B cell (primary cell): Measurements from ENCODE around the gene CTBP2. TPM values are rescaled to one million over a fixed set of nuclear protein-coding genes. Genes with fewer than 3 reads are reported as not detected.

Source experiments
- ATAC-seq: fragments of 200-7000 bp; cut with Tn5 transposase; one replicate; pipeline ENCODE4 v1.10.0; 2021; ENCODE audit warnings: low read depth, mild to moderate bottlenecking, moderate number of reproducible peaks, moderate library complexity
- CTCF ChIA-PET: fragments of 350-600 bp; sonication (Branson Sonifier 250); formaldehyde crosslinking; loops from one replicate; lab custom pipeline; 2021; ENCODE audit warnings: antibody characterized with exemption, inconsistent platforms; lab: Charles Lee
- POLR2A ChIA-PET: fragments of 350-600 bp; sonication (Branson Sonifier 250); formaldehyde crosslinking; loops from one replicate; lab custom pipeline; 2021; ENCODE audit warnings: antibody characterized with exemption; lab: Charles Lee
- DNase-seq: peaks from one replicate; pipeline ENCODE4 v3.0.0; 2013
- H2AFZ ChIP-seq: 2 replicates; pipeline ENCODE4 v1.6.1; 2012; ENCODE audit warnings: mild to moderate bottlenecking, low read depth, low read length; ENCODE audit not compliant: insufficient read depth, poor library complexity, severe bottlenecking
- H3K27ac ChIP-seq, 2 donors: 1 replicate in 1 of 2; 2 replicates in 1 of 2; pipeline ENCODE4 v1.5.1; 2012 to 2013; ENCODE audit warnings: low read length in 2 of 2, mild to moderate bottlenecking in 2 of 2, moderate library complexity in 1 of 2
- H3K27me3 ChIP-seq, 4 experiments: fragments of 200-600 bp in 1 of 4; sonication (generic) in 1 of 4; replicated peaks in 1 of 4; 1 replicate in 2 of 4; 2 replicates in 2 of 4; pipeline versions ENCODE4 v1.6.1 to v1.7.0; 2013 to 2016; ENCODE audit warnings: low read length in 3 of 4, mild to moderate bottlenecking in 2 of 4, mixed read lengths in 1 of 4, moderate library complexity in 1 of 4; ENCODE audit not compliant: insufficient read depth in 4 of 4, control insufficient read depth in 3 of 4; ENCODE audit errors: control extremely low read depth in 1 of 4
- H3K36me3 ChIP-seq, 2 experiments: replicated peaks in 1 of 2; 1 replicate in 1 of 2; 2 replicates in 1 of 2; pipeline versions ENCODE4 v1.6.1 to v1.7.1; 2013; ENCODE audit warnings: low read length in 1 of 2; ENCODE audit not compliant: insufficient read depth in 2 of 2, control insufficient read depth in 1 of 2; ENCODE audit errors: control extremely low read depth in 1 of 2, extremely low read depth in 1 of 2
- H3K4me1 ChIP-seq, 2 donors: fragments of 200-600 bp in 1 of 2; sonication (generic) in 1 of 2; 1 replicate in 1 of 2; 2 replicates in 1 of 2; pipeline versions ENCODE4 v1.5.1 to v1.6.1; 2013 to 2017; ENCODE audit warnings: low read length in 2 of 2; ENCODE audit not compliant: control insufficient read depth in 2 of 2, insufficient read depth in 2 of 2
- H3K4me2 ChIP-seq: replicated peaks from 2 replicates; pipeline ENCODE3; 2012; ENCODE audit warnings: mild to moderate bottlenecking, low read depth, low read length; ENCODE audit not compliant: poor library complexity, severe bottlenecking
- H3K4me3 ChIP-seq, 5 experiments: fragments of 200-600 bp in 1 of 5; sonication (generic) in 1 of 5; 1 replicate in 3 of 5; 2 replicates in 2 of 5; pipeline versions ENCODE4 v1.5.1 to v1.7.0; 2011 to 2016; ENCODE audit warnings: low read length in 4 of 5, mild to moderate bottlenecking in 4 of 5, low read depth in 2 of 5, control low read depth in 1 of 5, moderate library complexity in 1 of 5; ENCODE audit not compliant: insufficient read depth in 1 of 5; ENCODE audit errors: control extremely low read depth in 1 of 5, extremely low read depth in 1 of 5
- H3K79me2 ChIP-seq: fragments of 200-600 bp; sonication (generic); one replicate; pipeline ENCODE4 v1.6.0; 2016; ENCODE audit warnings: low read length; ENCODE audit not compliant: control insufficient read depth, insufficient read depth
- H3K9ac ChIP-seq: fragments of 200-600 bp; sonication (generic); 2 replicates; pipeline ENCODE4 v1.6.1; 2017; ENCODE audit warnings: mild to moderate bottlenecking, low read length, moderate library complexity
- H3K9me3 ChIP-seq, 3 donors: one replicate each; pipeline versions ENCODE4 v1.6.1 to v1.7.1; 2013; ENCODE audit warnings: low read length in 2 of 3; ENCODE audit not compliant: control insufficient read depth in 2 of 3, insufficient read depth in 1 of 3; ENCODE audit errors: control extremely low read depth in 1 of 3
- H4K20me1 ChIP-seq: 2 replicates; pipeline ENCODE4 v1.6.0; 2012; ENCODE audit warnings: mild to moderate bottlenecking, low read length; ENCODE audit not compliant: insufficient read depth, control insufficient read depth, poor library complexity, severe bottlenecking
- H3K27ac Mint-ChIP-seq: one replicate; pipeline ENCODE4 v1.8.0; 2021; ENCODE audit warnings: mixed read lengths
- H3K27me3 Mint-ChIP-seq: one replicate; pipeline ENCODE4 v1.8.0; 2021; ENCODE audit warnings: mixed read lengths
- H3K4me1 Mint-ChIP-seq: one replicate; pipeline ENCODE4 v1.8.0; 2021; ENCODE audit warnings: mixed read lengths
- H3K4me3 Mint-ChIP-seq: one replicate; pipeline ENCODE4 v1.8.0; 2021; ENCODE audit warnings: mixed read lengths
- H3K9me3 Mint-ChIP-seq: one replicate; pipeline ENCODE4 v1.8.0; 2022; ENCODE audit warnings: mixed read lengths; ENCODE audit not compliant: insufficient read depth
- CTCF ChIP-seq: fragments of 200-600 bp; IDR thresholded peaks from one replicate; pipeline ENCODE4 v1.8.0; 2022; ENCODE audit warnings: antibody characterized with exemption, mild to moderate bottlenecking
- EZH2 ChIP-seq: IDR thresholded peaks from 2 replicates; pipeline ENCODE4 v1.6.1; 2012; ENCODE audit warnings: borderline replicate concordance, low read depth, mild to moderate bottlenecking, moderate library complexity, low read length; ENCODE audit not compliant: insufficient read depth, poor library complexity, severe bottlenecking
- WGBS: methylation state at CpG from one replicate; pipeline ENCODE4 v1.1.5; 2013; ENCODE audit warnings: missing lambda C conversion rate; ENCODE audit not compliant: insufficient coverage; 5-methylcytosine and 5-hydroxymethylcytosine counted together
- intact Hi-C: fragments of 100-400 bp; cut with micrococcal nuclease; formaldehyde crosslinking; loops from one replicate; pipeline ENCODE4 v1.10.0; 2022
- polyA plus RNA-seq: library from polyadenylated mRNA; depleted of rRNA; stranded (reverse); fragments of >200 nt; gene quantifications from 2 replicates; pipeline ENCODE4 v1.2.3, GENCODE V29; 2012
- total RNA-seq, 2 donors: library from RNA; stranded (reverse); fragments of 120-200 nt in 1 of 2; gene quantifications; 1 replicate in 1 of 2; 2 replicates in 1 of 2; pipeline versions ENCODE4 v1.2.3 to v1.2.4, GENCODE V29; 2013 to 2022

Gene CTBP2
- total and polyA plus RNA-seq, 2 donors (not counting 1 experiment from before 2014, with no cell fraction given): 0.39 to 0.85 TPM

- Histone ChIP-seq H4K20me1 (no peaks in the 10 kb centered on the region), H3K36me3 (no peaks in the 10 kb centered on the region), H3K4me2 (no peak overlapping the region), H3K79me2 (no peaks in the 10 kb centered on the region), H3K27ac (no peak overlapping the region), H2AFZ (no peak overlapping the region), H3K9ac (no peak overlapping the region), H3K4me3 (no peak overlapping the region), H3K4me1 (no peaks in the 10 kb centered on the region), H3K9me3 (no peaks in the 10 kb centered on the region), H3K27me3 (peaks cover 0 to 16% (median 3%) of the 10 kb centered on the region in 4 experiments)
- intact Hi-C loops: no loop called here
- TF ChIP-seq EZH2 (no peak), CTCF (no peak)
- no peak overlapping the region for H3K27ac Mint-ChIP-seq
- WGBS: 93% methylated on average over 3 of the region's 7 CpGs
- ATAC-seq: no peak
- H3K4me1 Mint-ChIP-seq: no peaks in the 10 kb centered on the region
- ChIA-PET CTCF (no interaction called here), POLR2A (no interaction called here)
- no peak overlapping the region for H3K4me3 Mint-ChIP-seq
- no peaks in the 10 kb centered on the region for H3K9me3 Mint-ChIP-seq
- peaks cover 31% of the 10 kb centered on the region for H3K27me3 Mint-ChIP-seq
- no peak for DNase-seq
These were observed 8.9 kb upstream of the CTBP2 start for GRCh38 chr10:125169279-125169678.

DNA sequence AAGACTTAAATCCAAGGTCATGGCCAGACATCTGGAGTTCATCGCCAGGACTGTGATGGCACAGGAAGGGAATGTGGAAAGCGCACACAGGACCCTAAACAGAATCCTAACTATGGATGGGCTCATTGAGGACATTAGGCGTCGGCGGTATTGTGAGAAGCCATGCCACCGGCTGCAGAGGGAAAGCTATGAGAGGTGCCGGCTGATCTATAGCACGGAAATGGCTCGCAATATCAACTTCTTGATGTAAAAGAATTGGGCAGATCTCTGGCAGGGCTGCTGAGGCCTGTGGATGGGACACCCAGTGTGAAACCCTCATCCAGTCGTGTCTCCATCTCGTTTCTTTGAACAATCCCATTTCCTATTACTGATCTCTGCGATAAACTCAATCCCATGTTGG lies 6.3 kb upstream of the CTBP2 start:
- Mint-ChIP-seq H3K27me3 (peaks cover 35% of the 10 kb centered on the region), H3K4me1 (no peaks in the 10 kb centered on the region), H3K4me3 (no peak overlapping the region), H3K27ac (no peak overlapping the region), H3K9me3 (no peaks in the 10 kb centered on the region)
- Histone ChIP-seq H3K36me3 (no peaks in the 10 kb centered on the region), H3K4me2 (no peak overlapping the region), H3K9ac (no peak overlapping the region), H4K20me1 (no peaks in the 10 kb centered on the region), H3K27me3 (peaks cover 0 to 17% (median 5%) of the 10 kb centered on the region in 4 experiments), H3K4me1 (peaks cover 0 to 4% of the 10 kb centered on the region in 2 donors), H3K79me2 (no peaks in the 10 kb centered on the region), H3K27ac (no peak overlapping the region), H2AFZ (no peak overlapping the region), H3K9me3 (peaks cover 0 to 12% (median 0%) of the 10 kb centered on the region in 3 donors), H3K4me3 (no peak overlapping the region)
- WGBS: 98% methylated on average over 9 of the region's 12 CpGs
- DNase-seq (no peak), ATAC-seq (no peak)
- TF ChIP-seq EZH2: no peak
- TF ChIP-seq CTCF: no peak
- intact Hi-C loops: no loop called here
- CTCF ChIA-PET: no interaction called here
- POLR2A ChIA-PET: no interaction called here
